DMS114 treated with DMSO at 0.1 percent for 48 hours (cell line): Measurements from ENCODE around the gene ZNF32.

Experiments
- DNase-seq: peaks from one replicate; lab custom pipeline; 2025; ENCODE audit not compliant: unreplicated experiment; lab: John Stamatoyannopoulos, UW

The ZNF32 gene

GRCh38 chr10:43681220-43681619 lies 32.5 kb upstream of the ZNF32 start:
- no peak for DNase-seq

DNA sequence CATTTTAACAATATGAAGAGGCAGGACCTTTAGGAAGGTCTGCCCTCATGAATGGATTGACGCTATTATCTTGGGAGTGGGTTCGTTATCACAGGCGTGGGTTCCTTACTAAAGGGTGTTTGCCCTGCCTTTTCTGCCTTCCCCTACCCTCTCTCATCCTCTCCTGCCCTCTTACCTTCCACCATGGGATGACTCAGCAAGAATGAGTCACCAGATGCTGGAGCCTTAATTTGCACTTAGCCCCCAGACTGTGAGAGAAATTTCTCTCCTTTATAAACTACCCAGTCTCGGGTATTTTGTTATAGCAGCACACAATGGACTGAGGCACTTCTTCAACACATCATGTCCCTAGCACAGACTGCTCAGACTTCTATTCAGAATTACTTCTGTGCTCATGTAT lies 31.4 kb upstream of the ZNF32 start:
- DNase-seq: no peak

GRCh38 chr10:43679509-43679908 lies 30.8 kb upstream of the ZNF32 start:
- no peak for DNase-seq

DNA sequence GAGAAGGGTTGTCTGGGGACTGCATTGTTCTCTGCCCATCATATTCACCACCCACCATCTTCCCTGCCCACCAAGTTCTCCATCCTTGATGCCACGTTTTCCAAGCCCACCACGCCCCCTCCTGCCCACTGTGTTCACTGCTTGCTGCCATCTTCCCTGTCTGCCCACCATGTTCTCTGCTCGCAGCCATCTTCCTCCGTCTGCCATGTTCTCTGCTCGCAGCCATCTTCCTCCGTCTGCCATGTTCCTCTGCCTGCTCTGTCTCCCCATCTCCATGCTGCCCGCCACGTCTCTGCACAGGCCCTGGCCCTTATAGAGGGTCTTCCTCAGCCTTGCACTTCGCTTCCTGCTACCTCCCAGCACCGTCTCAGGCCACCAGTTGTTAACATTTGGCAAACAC lies 30.0 kb upstream of the ZNF32 start:
- no peak for DNase-seq

GRCh38 chr10:43676901-43677300 lies 28.2 kb upstream of the ZNF32 start:
- no peak for DNase-seq

GRCh38 chr10:43676331-43676730 lies 27.6 kb upstream of the ZNF32 start:
- DNase-seq: no peak

DNA sequence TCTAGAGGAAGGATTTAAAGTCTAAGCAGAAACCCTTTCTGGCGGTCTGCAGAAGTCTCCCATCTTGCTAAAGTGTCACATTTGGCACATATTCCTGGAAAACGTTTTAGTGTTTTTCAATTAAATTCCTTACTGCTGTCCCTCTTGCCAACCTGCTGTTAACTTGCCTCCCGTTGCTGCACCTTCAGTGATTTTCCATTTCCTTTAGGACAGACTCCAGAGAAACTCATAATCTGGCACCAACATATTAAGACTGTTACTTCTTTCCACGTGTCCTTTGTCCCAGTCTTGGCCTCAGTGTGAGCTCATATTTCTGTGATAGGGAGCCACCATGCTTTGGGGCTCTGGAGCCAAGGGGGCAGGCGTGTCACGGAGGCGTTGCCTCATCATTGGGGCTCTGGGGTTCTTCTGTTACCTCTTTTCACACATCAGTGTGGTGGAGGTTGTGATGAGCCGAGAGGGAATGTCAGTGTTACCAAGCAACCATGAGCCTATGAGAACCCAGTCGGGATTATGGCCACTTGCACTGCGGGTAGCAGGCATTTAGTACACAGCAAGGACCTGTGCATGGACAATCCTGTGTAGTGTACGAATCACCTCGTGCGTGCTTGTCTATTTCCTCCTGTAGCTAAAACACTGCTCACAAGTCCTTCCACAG lies 26.0 kb upstream of the ZNF32 start:
- DNase-seq: no peak

- no peak for DNase-seq
Observed at GRCh38 chr10:43673471-43673870, 24.8 kb upstream of the ZNF32 start.

DNA sequence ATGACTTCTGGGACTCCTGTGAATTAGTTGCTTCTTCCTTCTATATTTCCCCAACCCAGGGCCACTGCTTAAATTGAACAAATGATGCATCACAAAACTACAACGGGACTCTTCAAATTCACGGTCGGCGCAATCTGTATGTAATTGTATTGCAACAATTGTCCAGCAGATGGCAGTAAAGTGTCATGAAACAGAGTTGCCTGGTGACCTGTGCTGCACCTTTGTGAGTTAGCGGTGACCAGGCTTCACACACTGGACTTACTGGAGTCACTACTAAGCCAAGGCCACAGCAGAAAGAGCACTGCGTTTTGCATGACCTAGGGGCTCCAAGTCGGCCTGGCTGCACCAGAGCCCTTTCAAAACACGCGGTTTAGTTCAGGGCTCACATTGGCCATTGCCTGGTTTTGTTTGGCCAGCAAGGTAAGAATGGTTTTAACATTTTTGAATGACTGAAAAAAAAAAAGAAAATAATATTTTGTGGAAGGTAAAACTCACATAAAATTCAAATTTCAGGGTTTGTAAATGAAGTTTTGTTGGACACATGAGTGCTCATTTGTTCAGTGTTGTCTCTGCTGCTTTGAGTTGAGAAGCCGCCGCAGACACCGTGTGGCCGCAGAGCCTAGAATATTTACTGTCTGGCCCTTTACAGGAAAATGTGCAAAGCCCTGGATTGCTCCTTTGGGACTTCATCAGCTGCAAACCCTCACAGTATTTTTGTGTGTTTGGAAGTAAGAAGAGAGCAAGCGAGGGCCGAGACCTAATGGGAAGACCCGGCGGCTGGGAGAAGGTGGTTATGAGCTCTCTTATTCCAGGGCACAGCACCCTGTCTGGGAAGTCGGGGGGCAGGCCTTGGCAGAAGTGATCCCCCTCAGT lies 23.2 kb upstream of the ZNF32 start:
- peak; percentile 49 for DNase-seq

GRCh38 chr10:43669386-43669785 lies 20.7 kb upstream of the ZNF32 start:
- no peak for DNase-seq

GRCh38 chr10:43667761-43668386 lies 19.2 kb upstream of the ZNF32 start:
- DNase-seq: no peak

GRCh38 chr10:43667317-43667731 lies 18.6 kb upstream of the ZNF32 start:
- peak; percentile 30 for DNase-seq

DNA sequence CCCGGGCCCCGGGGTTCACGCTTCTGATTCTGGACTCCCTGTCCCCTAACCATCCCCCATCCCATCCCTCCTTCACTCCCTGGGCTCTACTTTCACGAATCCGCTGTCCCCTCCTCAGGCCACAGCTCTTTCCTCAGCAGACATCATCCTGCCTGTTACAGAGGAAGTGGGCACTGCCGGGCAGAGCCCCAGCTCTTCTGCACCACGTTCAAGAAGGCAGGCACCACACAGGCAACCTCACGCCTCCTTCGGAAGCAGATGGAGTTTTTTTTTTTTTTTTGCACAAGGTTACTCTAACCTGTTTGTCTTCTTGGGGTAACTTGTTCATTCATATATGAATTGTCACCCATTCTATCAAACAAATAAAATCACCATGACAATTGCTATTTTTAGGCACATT lies 17.9 kb upstream of the ZNF32 start:
- no peak for DNase-seq

- DNase-seq: no peak
Observed at GRCh38 chr10:43665054-43665453, 16.4 kb upstream of the ZNF32 start.

GRCh38 chr10:43658227-43658626 lies 9.5 kb upstream of the ZNF32 start:
- DNase-seq: no peak

GRCh38 chr10:43655311-43655710 lies 6.6 kb upstream of the ZNF32 start:
- DNase-seq: no peak

DNA sequence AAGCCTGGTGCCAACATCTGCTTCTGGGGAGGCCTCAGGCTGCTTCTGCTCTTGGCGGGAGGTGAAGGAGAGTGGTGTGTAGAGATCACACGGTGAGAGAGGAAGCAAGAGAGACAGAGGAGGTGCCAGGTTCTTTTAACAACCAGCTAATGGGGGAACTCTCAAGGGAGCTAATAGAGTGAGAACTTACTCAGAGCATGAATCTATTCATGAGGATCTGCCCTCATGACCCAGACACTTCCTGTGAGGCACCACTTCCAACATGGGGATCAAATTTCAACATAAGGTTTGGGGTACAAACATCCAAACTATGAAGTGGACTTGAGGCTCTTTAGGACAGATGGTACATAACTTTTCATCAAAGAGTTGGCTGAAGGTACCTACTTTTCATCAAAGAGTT lies 5.1 kb upstream of the ZNF32 start:
- no peak for DNase-seq

GRCh38 chr10:43649185-43649523 lies 473 bp upstream of the ZNF32 start:
- no peak for DNase-seq

DNA sequence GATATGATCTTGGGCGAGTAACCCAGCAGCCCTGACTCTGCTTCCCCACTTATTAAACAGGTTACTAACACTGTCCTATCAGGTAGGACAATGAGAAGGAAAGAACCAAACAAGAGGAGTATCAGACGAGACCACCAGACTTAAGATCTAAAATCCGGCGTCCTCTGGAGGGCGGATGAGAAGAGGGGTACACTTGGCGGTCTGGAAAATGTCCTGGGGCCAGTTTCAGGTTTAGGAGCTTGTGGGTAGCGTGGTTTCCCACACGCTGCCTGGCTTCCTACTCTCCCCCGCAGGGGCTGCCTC lies 635 bp downstream of the ZNF32 start:
- DNase-seq: no peak

DNA sequence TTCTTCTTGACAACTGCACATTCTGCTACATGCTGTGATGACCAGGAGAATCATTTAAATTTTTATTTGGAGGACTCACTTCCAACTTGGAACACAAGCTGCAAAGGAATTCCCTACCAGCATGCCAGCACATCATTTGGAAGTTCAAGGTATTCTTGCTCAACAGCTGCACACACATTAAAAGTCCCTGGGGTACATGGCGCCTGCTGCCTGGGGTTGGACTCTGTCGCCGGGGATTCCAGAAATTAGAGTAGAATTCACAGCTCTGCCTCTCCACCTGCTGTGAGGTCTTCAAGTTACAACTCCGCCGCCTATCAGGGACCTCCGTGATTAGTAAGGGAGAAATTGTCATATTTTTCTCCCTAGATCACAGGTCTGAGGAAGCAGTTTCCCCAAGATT lies 1.1 kb downstream of the ZNF32 start:
- DNase-seq: no peak

DNA sequence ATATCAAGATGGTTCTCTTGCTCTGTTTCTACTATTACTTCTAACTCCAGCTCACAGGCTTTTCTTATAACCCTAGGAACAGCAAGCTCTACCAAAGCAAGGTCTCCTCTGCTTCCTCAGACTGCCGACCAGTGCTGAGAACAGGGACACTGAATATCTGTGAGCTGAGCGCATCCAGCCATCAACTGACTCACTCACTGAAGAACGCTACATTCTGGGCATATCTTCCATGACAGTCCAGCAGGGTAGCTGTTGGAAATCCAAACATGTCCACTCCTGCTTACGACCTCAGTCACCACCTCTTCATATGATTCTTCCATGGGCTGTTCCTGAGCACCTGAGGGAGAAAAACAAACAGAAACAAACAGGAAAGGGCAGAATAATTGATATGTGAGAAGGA lies 2.8 kb downstream of the ZNF32 start:
- DNase-seq: no peak

DNA sequence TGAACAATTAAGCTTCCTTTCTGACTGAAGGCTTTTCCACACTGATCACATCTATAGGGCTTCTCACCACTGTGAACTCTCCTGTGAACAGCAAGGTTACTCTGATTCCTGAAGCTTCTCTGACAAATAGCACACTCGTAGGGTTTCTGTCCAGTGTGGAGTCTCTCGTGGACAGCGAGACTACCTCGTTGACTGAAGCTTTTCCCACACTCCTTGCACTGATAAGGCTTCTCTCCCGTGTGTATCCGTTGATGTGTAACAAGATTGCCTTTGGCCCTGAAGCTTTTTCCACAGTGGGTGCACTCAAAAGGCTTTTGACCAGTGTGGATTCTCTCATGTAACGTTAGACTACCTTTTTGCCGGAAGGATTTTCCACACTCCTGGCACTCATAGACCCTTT lies 4.4 kb downstream of the ZNF32 start:
- DNase-seq: no peak
